ENCODE measurements around the gene TRIM33. TPM values are rescaled to one million over a fixed set of nuclear protein-coding genes. Genes with fewer than 3 reads are reported as not detected.
A peak's percentile ranks its signal among the peaks of the same experiment; 100 is the strongest.

TRIM33 gene
- total and polyA plus RNA-seq, 2 of the 8 experiments (the other 6 are each of a cell fraction or from before 2014, with no cell fraction given): 17.1 to 52.3 TPM

DNA sequence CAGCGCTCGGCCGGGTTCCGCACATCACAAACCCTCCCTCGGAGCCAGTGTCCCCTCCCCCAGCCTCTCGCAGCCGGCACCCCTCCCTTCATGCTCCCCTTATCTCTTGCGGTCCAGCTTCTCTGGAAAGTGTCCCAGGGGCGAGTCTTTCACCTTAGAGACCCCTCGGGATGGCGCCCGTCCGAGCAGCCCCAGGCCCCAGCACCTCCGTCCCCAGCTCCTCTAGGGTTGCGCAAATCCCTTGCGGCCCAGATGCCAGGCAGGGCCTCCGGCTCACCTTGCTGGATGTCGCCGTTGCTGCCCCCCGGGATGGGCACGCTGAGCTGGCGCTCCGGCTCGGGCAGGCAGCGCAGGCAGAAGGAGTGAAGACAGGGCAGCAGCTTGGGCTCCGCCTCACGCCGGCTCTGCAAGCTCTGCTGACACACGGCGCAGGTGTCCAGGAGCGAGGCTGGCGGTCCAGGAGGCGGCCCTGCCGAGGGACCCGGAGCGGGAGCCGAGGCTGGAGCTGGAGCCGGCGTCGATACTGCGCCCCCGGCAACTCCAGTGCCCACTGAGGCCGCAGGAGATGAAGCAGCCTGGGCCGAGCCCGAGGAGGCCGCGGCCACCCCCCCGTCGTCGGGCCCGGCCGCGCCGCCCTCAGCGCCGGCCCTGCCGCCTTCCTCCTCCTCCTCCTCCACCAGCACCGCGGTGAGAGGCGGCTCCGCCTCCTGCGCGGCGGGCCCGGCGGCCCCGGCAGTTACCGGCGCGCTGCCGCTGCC, 550 bp downstream of the TRIM33 start (continued):
- TF ChIP-seq PHF8 (conservative IDR thresholded peaks at IDR 0.05; ENCODE audit: low read depth, low read length) (peak; percentile 72), SAP30 (IDR thresholded peaks at IDR 0.05; ENCODE audit: insufficient read depth, insufficient replicate concordance, low read length) (peak; percentile 51), JUN (IDR thresholded peaks at IDR 0.05; ENCODE audit: low read depth, low read length) (no peak), ATF2 (IDR thresholded peaks at IDR 0.05; ENCODE audit: low read length) (no peak), YY1 (IDR thresholded peaks at IDR 0.05; ENCODE audit: low read depth, low read length) (0 out of 2 replicates have a peak, but pooled peaks have one; percentile 29), TAF7 (optimal IDR thresholded peaks at IDR 0.05; ENCODE audit: borderline replicate concordance, low read depth, low read length) (peak; percentile 4), RBBP5 (IDR thresholded peaks at IDR 0.05; ENCODE audit: borderline replicate concordance, low read depth, low read length) (peak; percentile 59; the same call in 1 of the 2 replicates), POU5F1 (IDR thresholded peaks at IDR 0.05; ENCODE audit: low read depth, low read length) (no peak), MAFK (IDR thresholded peaks at IDR 0.05; ENCODE audit: low read depth, low read length) (no peak), CEBPB (IDR thresholded peaks at IDR 0.05; ENCODE audit: low read depth, low read length) (peak; percentile 55; the same call in 1 of the 2 replicates)
- TF ChIP-seq, protein P1, sequence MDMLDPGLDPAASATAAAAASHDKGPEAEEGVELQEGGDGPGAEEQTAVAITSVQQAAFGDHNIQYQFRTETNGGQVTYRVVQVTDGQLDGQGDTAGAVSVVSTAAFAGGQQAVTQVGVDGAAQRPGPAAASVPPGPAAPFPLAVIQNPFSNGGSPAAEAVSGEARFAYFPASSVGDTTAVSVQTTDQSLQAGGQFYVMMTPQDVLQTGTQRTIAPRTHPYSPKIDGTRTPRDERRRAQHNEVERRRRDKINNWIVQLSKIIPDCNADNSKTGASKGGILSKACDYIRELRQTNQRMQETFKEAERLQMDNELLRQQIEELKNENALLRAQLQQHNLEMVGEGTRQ (IDR thresholded peaks at IDR 0.05; ENCODE audit: low read length): no peak
